DOHH2 (cell line): Measurements from ENCODE around the gene SERINC5.
"Not testable (repeated sequence)": the region's sequence is repeated elsewhere in the genome, so short reads cannot be mapped to it uniquely, and the experiment has no call there.

ENCODE experiments used
- H3F3A ChIP-seq: fragments of 200-600 bp; sonication (generic), shearing (Covaris generic); 2 replicates; pipeline ENCODE4 v1.6.0; 2016; ENCODE audit warnings: antibody characterized with exemption, mild to moderate bottlenecking; ENCODE audit not compliant: control insufficient read depth, insufficient read depth
- H3K27ac ChIP-seq: fragments of 200-600 bp; sonication (generic); 2 replicates; pipeline ENCODE4 v1.5.1; 2014; ENCODE audit warnings: low read depth, mild to moderate bottlenecking, low read length, moderate library complexity
- H3K27me3 ChIP-seq: fragments of 200-600 bp; sonication (generic); 2 replicates; pipeline ENCODE4 v1.6.1; 2014; ENCODE audit warnings: mild to moderate bottlenecking, low read length, mixed read lengths; ENCODE audit not compliant: control insufficient read depth
- H3K36me3 ChIP-seq: fragments of 200-600 bp; sonication (generic); 2 replicates; pipeline ENCODE4 v1.6.1; 2014; ENCODE audit warnings: mild to moderate bottlenecking, low read length, moderate library complexity, mixed read lengths; ENCODE audit not compliant: control insufficient read depth
- H3K4me1 ChIP-seq: fragments of 200-600 bp; sonication (generic); 2 replicates; pipeline ENCODE4 v1.6.1; 2014; ENCODE audit warnings: mild to moderate bottlenecking, low read length, mixed read lengths; ENCODE audit not compliant: control insufficient read depth
- H3K4me2 ChIP-seq: fragments of 200-600 bp; sonication (generic); 2 replicates; pipeline ENCODE4 v1.6.0; 2014; ENCODE audit warnings: mild to moderate bottlenecking, low read length, moderate library complexity
- H3K4me3 ChIP-seq: fragments of 200-600 bp; sonication (generic); 2 replicates; pipeline ENCODE4 v1.5.1; 2014; ENCODE audit warnings: mild to moderate bottlenecking, low read length, mixed read lengths
- H3K79me2 ChIP-seq: fragments of 200-600 bp; sonication (generic); 2 replicates; pipeline ENCODE4 v1.6.1; 2014; ENCODE audit warnings: mild to moderate bottlenecking, low read length, mixed read lengths; ENCODE audit not compliant: control insufficient read depth
- H3K9me2 ChIP-seq: fragments of 200-600 bp; sonication (generic); replicated peaks from 2 replicates; pipeline ENCODE4 v1.6.1; 2014; ENCODE audit warnings: mild to moderate bottlenecking, low read length, mixed read lengths; ENCODE audit not compliant: control insufficient read depth
- H3K9me3 ChIP-seq: fragments of 200-600 bp; sonication (generic); 2 replicates; pipeline ENCODE4 v1.6.1; 2014; ENCODE audit warnings: antibody characterized with exemption, low read length, mixed read lengths; ENCODE audit not compliant: control insufficient read depth, insufficient read depth
- H4K20me1 ChIP-seq: fragments of 200-600 bp; sonication (generic); 2 replicates; pipeline ENCODE4 v1.6.0; 2014; ENCODE audit warnings: low read depth, mild to moderate bottlenecking, antibody characterized with exemption, low read length, moderate library complexity; ENCODE audit not compliant: control insufficient read depth, insufficient read depth
- CTCF ChIP-seq: fragments of 200-600 bp; sonication (generic); IDR thresholded peaks from one replicate; pipeline ENCODE4 v1.5.1; 2014; ENCODE audit warnings: antibody characterized with exemption, mild to moderate bottlenecking, low read depth, low read length; ENCODE audit not compliant: poor library complexity, severe bottlenecking
- EZH2phosphoT487 ChIP-seq: fragments of 200-600 bp; sonication (generic); IDR thresholded peaks from 2 replicates; pipeline ENCODE4 v1.6.1; 2017; ENCODE audit warnings: borderline replicate concordance, mild to moderate bottlenecking, antibody characterized with exemption, low read length, moderate library complexity, mixed read lengths

The SERINC5 gene

DNA sequence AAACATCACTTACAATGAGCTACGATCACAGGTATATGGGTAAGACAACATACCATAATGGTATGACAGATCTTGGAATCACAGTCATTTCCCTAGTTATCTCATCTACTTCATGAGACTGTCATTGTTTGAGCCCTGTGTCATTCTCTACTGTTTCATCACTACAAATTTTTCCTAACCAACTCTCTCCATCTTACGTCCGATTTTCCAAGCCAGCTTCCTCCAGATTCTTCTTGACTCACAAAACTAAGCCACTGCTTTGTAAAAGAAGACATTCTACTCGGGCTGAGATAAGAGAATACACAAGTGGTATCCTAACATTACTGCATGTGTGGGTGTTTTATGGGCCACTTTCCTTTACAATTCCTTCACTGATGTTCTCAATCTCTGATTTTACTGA lies 49.6 kb downstream of the SERINC5 start:
- no peaks in the 10 kb centered on the region for H3K9me3 ChIP-seq
- H3K27ac ChIP-seq: no peak overlapping the region
- H3K27me3 ChIP-seq: no peaks in the 10 kb centered on the region
- TF ChIP-seq EZH2phosphoT487: no peak
- no peak for TF ChIP-seq CTCF
- H3K4me3 ChIP-seq: no peak overlapping the region
- H4K20me1 ChIP-seq: no peaks in the 10 kb centered on the region
- no peaks in the 10 kb centered on the region for H3K9me2 ChIP-seq
- H3K4me2 ChIP-seq: no peak overlapping the region
- H3K79me2 ChIP-seq: no peaks in the 10 kb centered on the region
- H3F3A ChIP-seq: no peaks in the 10 kb centered on the region
- no peaks in the 10 kb centered on the region for H3K4me1 ChIP-seq
- H3K36me3 ChIP-seq: no peaks in the 10 kb centered on the region

GRCh38 chr5:80205846-80206245 lies 50.0 kb downstream of the SERINC5 start:
- TF ChIP-seq CTCF: no peak
- TF ChIP-seq EZH2phosphoT487: no peak
- no peaks in the 10 kb centered on the region for H3K79me2 ChIP-seq
- H3K4me1 ChIP-seq: no peaks in the 10 kb centered on the region
- no peak overlapping the region for H3K4me3 ChIP-seq
- no peaks in the 10 kb centered on the region for H3K9me3 ChIP-seq
- H3F3A ChIP-seq: no peaks in the 10 kb centered on the region
- no peaks in the 10 kb centered on the region for H4K20me1 ChIP-seq
- no peaks in the 10 kb centered on the region for H3K9me2 ChIP-seq
- H3K4me2 ChIP-seq: no peak overlapping the region
- no peaks in the 10 kb centered on the region for H3K27me3 ChIP-seq
- no peak overlapping the region for H3K27ac ChIP-seq
- H3K36me3 ChIP-seq: no peaks in the 10 kb centered on the region

DNA sequence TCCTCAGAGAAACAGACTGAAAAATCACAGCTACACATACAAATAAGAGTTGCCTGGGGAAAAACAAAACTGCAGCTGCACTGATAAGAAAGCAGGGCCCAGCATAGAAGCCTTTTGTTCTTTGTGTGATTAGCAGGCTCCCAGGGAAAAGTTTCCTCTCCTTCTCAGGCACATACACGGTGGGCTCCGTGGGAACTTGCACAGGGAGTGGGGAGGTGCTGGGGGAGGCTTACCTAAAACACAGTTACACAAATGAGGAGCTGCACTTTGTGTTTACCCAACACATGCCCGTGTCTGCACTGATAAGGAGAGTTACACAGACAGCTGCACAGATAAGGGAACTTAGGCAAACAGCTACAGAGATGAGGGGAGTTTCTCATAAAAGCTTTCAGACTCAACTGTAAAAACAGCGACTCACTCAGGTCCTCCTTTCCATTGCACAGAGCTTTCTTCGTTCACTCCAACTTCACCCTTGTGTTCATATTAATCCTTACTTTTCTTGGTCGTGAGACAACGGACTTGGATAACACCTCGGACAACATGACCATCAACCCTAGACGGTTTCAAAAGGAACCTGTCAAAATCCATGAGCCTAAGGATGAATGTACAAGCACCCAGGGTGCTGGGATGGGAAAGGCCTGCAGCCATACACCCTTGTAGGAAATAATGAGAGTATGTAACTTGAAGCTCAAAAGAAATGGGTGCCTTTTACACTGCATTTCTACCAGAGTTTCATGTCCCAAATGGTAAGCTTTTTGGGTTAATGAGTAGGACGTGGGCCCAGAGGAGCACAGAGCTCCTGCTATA lies 50.8 kb downstream of the SERINC5 start:
- Histone ChIP-seq H3K36me3 (no peaks in the 10 kb centered on the region), H3K79me2 (no peaks in the 10 kb centered on the region), H3K9me3 (no peaks in the 10 kb centered on the region), H3K4me1 (no peaks in the 10 kb centered on the region), H3K27me3 (no peaks in the 10 kb centered on the region), H3K9me2 (no peaks in the 10 kb centered on the region), H3F3A (no peaks in the 10 kb centered on the region), H3K4me2 (no peak overlapping the region), H4K20me1 (no peaks in the 10 kb centered on the region), H3K27ac (no peak overlapping the region), H3K4me3 (no peak overlapping the region)
- TF ChIP-seq CTCF (no peak), EZH2phosphoT487 (no peak)

DNA sequence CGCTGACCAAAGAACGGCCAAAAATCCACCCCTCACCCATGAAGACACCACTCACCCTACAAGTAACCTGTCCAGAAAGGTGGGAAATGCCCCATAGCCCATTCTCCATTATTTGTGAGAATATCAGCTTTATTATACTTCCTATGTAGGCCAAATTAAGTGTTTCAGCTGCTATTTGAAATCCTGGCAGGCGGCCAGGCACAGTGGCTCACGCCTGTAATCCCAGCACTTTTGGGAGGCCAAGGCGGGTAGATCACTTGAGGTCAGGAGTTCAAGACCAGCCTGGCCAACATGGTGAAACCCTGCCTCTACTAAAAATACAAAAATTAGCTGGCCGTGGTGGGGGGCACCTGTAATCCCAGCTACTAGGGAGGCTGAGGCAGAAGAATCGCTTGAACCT lies 54.1 kb downstream of the SERINC5 start:
- not testable (repeated sequence) for H3K79me2 ChIP-seq

More for the DNA sequence above, 54.1 kb downstream of the SERINC5 start:
- not testable (repeated sequence) for H3K27me3 ChIP-seq, H3K9me2 ChIP-seq, H3K27ac ChIP-seq, H4K20me1 ChIP-seq, H3K4me2 ChIP-seq, H3F3A ChIP-seq, H3K36me3 ChIP-seq, H3K4me3 ChIP-seq, H3K9me3 ChIP-seq, H3K4me1 ChIP-seq
